Sigmoid colon (tissue), 4 donors: ENCODE data around the gene TMEM53.

Experiments
- EP300 ChIP-seq, 4 donors: sonication (generic); formaldehyde crosslinking; IDR thresholded peaks; one replicate each; pipeline ENCODE4 v1.6.1; 2017; ENCODE audit warnings: antibody characterized with exemption in 4 of 4
- POLR2A ChIP-seq, 2 donors: fragments of 450-650 bp; IDR thresholded peaks; one replicate each; pipeline ENCODE4 v1.6.1; 2016; ENCODE audit warnings: antibody characterized with exemption in 2 of 2, mild to moderate bottlenecking in 2 of 2, moderate library complexity in 2 of 2
- POLR2AphosphoS5 ChIP-seq, 4 donors: sonication (generic); formaldehyde crosslinking; IDR thresholded peaks; one replicate each; pipeline ENCODE4 v1.6.1; 2017; ENCODE audit warnings: antibody characterized with exemption in 4 of 4
- TF ChIP-seq, protein P1 (sequence below), 4 experiments: fragments of 450-650 bp in 3 of 4; fragments of 200-600 bp in 1 of 4; IDR thresholded peaks; one replicate each; pipeline ENCODE4 v1.5.1; 2016 to 2019; ENCODE audit warnings: antibody characterized with exemption in 4 of 4, mild to moderate bottlenecking in 3 of 4, moderate library complexity in 2 of 4

DNA sequence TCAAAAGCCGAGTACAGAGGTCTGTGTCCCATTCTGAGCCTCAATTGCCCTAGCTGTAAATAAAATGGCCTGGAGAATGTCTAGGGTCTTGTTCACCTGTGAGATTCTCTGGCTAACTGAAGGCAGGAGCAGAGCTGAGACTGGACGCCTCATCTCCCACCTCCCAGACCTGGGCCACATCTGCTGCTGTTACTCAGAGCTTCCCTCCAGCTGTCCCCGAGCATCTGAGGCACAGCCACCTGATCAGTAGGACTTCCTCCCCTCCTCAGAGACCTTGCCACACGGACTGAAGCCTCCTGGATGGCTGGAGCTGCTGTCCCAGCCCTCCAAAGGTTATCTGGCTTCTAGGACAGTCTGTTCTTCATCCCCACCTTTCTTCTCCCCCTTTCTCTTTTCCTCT lies 62.4 kb downstream of the TMEM53 start:
- TF ChIP-seq POLR2AphosphoS5 (IDR thresholded peaks at IDR 0.05) (no peak), POLR2A (IDR thresholded peaks at IDR 0.05) (no peak), EP300 (IDR thresholded peaks at IDR 0.05) (no peak)
- TF ChIP-seq, protein P1, sequence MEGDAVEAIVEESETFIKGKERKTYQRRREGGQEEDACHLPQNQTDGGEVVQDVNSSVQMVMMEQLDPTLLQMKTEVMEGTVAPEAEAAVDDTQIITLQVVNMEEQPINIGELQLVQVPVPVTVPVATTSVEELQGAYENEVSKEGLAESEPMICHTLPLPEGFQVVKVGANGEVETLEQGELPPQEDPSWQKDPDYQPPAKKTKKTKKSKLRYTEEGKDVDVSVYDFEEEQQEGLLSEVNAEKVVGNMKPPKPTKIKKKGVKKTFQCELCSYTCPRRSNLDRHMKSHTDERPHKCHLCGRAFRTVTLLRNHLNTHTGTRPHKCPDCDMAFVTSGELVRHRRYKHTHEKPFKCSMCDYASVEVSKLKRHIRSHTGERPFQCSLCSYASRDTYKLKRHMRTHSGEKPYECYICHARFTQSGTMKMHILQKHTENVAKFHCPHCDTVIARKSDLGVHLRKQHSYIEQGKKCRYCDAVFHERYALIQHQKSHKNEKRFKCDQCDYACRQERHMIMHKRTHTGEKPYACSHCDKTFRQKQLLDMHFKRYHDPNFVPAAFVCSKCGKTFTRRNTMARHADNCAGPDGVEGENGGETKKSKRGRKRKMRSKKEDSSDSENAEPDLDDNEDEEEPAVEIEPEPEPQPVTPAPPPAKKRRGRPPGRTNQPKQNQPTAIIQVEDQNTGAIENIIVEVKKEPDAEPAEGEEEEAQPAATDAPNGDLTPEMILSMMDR (IDR thresholded peaks at IDR 0.05), result no peak
